H7 (cell line): Measurements from ENCODE around the gene REEP6. TPM values are rescaled to one million over a fixed set of nuclear protein-coding genes. Genes with fewer than 3 reads are reported as not detected.

Experiments used
- DNase-seq: peaks from one replicate; pipeline ENCODE4 v3.0.0; 2012
- H3K27me3 ChIP-seq: 2 replicates; pipeline ENCODE4 v1.6.0; 2011; ENCODE audit warnings: mild to moderate bottlenecking, low read length; ENCODE audit not compliant: control insufficient read depth, insufficient read depth
- H3K36me3 ChIP-seq: replicated peaks from 2 replicates; pipeline ENCODE4 v1.5.1; 2011; ENCODE audit warnings: low read length; ENCODE audit not compliant: control insufficient read depth, insufficient read depth
- H3K4me3 ChIP-seq: 2 replicates; pipeline ENCODE4 v1.5.1; 2011; ENCODE audit warnings: low read depth, mild to moderate bottlenecking, control low read depth, low read length, moderate library complexity; ENCODE audit not compliant: insufficient read depth
- total RNA-seq: library from RNA; depleted of rRNA; stranded (reverse); fragments of >200 nt; shearing (Covaris generic); gene quantifications from 2 replicates; pipeline ENCODE4 v1.2.3, GENCODE V29; 2014

The REEP6 gene
- total RNA-seq, 1 experiment from 2014 or later: 4.5 TPM

- Histone ChIP-seq H3K27me3 (peaks cover 73% of the 10 kb centered on the region), H3K36me3 (no peaks in the 10 kb centered on the region), H3K4me3 (no peak overlapping the region)
- no peak for DNase-seq
Observed at GRCh38 chr19:1452802-1453524, 38.0 kb upstream of the REEP6 start.

- H3K36me3 ChIP-seq: no peaks in the 10 kb centered on the region
- H3K27me3 ChIP-seq: peaks cover 72% of the 10 kb centered on the region
- no peak overlapping the region for H3K4me3 ChIP-seq
- DNase-seq: peak; percentile 80
Observed at GRCh38 chr19:1453525-1454364, 37.2 kb upstream of the REEP6 start.

DNA sequence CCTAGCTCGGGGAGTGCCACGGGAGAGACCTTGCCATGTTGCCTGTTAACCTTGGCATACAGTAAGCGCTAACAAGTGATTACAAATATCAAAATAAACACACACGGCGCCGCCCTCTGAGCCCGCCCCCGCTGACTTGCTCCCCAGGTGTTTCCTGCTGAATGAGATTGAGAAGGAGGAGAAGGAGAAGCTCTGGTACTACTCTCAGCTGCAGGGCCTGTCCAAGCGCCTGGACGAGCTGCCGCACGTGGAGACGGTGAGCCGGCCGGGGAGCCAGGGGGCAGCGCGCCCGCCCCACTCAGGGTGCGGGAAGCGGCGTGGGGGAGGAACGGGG is 36.0 kb upstream of the REEP6 start:
- DNase-seq: no peak
- Histone ChIP-seq H3K27me3 (peaks cover 61% of the 10 kb centered on the region), H3K36me3 (no peaks in the 10 kb centered on the region), H3K4me3 (peak overlapping the region; percentile 31)

DNA sequence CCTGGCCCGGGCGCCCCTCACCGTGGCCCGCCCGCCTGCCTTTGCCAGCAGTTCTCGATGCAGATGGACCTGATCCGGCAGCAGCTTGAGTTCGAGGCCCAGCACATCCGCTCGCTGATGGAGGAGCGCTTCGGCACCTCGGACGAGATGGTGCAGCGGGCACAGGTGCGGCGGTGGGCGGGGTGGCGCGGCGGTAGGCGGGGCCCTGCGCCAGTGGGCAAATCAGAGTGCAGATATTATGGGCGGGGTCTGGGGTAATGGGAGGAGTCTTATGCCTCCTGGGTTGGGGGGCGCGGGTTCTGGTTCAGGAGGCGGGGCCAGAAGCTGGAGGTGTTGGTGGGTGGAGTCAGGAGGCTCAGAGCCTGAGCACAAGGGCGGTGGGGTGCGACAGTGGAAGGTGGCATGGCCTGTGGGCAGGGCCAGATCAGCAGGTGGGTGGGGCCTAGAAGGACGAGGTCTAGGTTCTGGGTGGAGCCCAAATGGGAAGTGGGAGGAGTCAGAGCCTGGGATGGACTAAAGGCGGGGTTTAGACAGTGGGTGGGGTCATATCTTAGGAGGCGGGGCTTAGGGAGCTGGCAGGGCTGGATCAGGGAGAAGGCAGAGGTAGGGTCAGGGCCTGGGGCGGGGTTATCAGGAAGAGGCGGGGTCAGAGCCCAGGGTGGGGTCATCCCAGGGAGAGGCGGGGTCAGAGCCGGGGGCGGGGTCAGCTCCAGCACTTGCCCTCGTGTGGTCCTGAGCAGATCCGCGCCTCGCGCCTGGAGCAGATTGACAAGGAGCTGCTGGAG is 35.5 kb upstream of the REEP6 start:
- peak overlapping the region; percentile 31 for H3K4me3 ChIP-seq
- peak; percentile 99 for DNase-seq
- H3K27me3 ChIP-seq: peaks cover 57% of the 10 kb centered on the region
- H3K36me3 ChIP-seq: no peaks in the 10 kb centered on the region

- Histone ChIP-seq H3K27me3 (peaks cover 49% of the 10 kb centered on the region), H3K4me3 (no peak overlapping the region), H3K36me3 (no peaks in the 10 kb centered on the region)
- no peak for DNase-seq
Observed at GRCh38 chr19:1456121-1456900, 34.7 kb upstream of the REEP6 start.

DNA sequence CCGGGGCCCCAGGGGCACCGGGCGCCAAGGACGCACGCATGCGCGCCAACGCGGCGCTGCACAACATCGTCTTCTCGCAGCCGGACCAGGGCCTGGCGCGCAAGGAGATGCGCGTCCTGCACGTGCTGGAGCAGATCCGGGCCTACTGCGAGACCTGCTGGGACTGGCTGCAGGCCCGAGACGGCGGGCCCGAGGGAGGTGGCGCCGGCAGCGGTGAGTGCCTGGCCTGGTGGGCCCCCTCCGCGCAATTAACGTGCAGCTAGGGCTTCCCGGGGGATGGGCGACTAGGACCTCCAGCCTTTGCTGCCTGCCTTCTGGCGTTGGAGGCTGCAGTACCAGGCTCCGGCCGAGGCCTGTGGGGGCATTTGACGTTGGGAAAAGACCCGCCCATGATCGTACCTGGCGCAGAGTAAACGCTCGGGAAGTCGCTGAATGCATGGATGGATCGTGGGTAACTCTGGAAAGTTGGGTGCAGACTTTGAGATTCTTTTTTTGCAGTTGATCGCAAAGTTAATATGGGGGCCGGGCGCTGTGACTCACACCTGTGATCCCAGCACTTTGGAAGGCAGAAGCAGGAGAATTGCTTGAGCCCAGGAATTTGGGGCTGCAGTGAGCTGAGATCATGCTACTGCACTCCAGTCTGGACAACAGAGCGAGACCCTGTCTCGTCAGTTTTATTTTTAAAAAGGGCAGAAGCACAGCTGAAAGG is 33.8 kb upstream of the REEP6 start:
- Histone ChIP-seq H3K27me3 (peaks cover 43% of the 10 kb centered on the region), H3K4me3 (no peak overlapping the region), H3K36me3 (no peaks in the 10 kb centered on the region)
- peak; percentile 85 for DNase-seq

- no peak overlapping the region for H3K4me3 ChIP-seq
- no peak for DNase-seq
- H3K36me3 ChIP-seq: no peaks in the 10 kb centered on the region
- peaks cover 36% of the 10 kb centered on the region for H3K27me3 ChIP-seq
Observed at GRCh38 chr19:1457892-1458291, 33.1 kb upstream of the REEP6 start.

DNA sequence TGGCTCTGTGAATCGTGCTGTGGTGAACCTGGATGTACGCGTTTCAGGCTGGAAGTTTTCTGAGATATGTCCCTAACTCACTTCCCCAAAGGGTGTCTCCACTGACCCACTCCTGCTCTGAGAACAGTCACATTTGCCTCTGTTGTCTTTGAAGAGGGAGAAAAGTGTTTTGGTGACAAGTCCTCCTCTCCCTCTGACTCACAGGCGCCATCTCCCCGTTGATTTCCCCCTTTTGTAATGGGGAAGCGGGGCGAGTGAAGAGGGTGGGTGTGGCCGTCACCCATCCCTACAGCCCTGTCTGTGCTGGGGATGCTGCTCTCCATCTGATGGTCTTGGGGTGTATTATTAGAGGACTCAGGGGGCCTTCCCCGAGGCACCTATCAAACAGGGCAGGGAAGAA is 31.5 kb upstream of the REEP6 start:
- no peaks in the 10 kb centered on the region for H3K36me3 ChIP-seq
- no peak for DNase-seq
- no peak overlapping the region for H3K4me3 ChIP-seq
- peaks cover 23% of the 10 kb centered on the region for H3K27me3 ChIP-seq

GRCh38 chr19:1460033-1460995 is 30.7 kb upstream of the REEP6 start:
- peaks cover 21% of the 10 kb centered on the region for H3K27me3 ChIP-seq
- H3K4me3 ChIP-seq: no peak overlapping the region
- H3K36me3 ChIP-seq: no peaks in the 10 kb centered on the region
- DNase-seq: no peak

GRCh38 chr19:1461862-1462261 is 29.1 kb upstream of the REEP6 start:
- Histone ChIP-seq H3K4me3 (no peak overlapping the region), H3K36me3 (no peaks in the 10 kb centered on the region), H3K27me3 (peaks cover 27% of the 10 kb centered on the region)
- DNase-seq: no peak

DNA sequence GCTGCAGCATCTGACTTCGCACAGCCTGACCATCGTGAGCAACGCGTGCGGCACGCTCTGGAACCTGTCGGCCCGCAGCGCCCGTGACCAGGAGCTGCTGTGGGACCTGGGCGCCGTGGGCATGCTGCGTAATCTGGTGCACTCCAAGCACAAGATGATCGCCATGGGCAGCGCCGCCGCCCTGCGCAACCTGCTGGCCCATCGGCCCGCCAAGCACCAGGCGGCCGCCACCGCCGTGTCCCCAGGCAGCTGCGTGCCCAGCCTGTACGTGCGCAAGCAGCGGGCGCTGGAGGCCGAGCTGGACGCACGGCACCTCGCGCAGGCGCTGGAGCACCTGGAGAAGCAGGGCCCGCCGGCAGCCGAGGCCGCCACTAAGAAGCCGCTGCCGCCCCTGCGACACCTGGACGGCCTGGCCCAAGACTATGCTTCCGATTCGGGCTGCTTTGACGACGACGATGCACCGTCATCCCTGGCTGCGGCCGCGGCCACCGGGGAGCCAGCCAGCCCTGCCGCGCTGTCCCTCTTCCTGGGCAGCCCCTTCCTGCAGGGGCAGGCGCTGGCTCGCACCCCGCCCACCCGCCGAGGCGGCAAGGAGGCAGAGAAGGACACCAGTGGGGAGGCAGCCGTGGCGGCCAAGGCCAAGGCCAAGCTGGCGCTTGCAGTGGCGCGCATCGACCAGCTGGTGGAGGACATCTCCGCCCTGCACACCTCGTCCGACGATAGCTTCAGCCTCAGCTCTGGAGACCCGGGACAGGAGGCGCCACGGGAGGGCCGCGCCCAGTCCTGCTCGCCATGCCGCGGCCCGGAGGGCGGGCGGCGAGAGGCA is 25.6 kb upstream of the REEP6 start:
- peak; percentile 93 for DNase-seq
- H3K27me3 ChIP-seq: peaks cover 53% of the 10 kb centered on the region
- H3K4me3 ChIP-seq: no peak overlapping the region
- H3K36me3 ChIP-seq: no peaks in the 10 kb centered on the region

DNA sequence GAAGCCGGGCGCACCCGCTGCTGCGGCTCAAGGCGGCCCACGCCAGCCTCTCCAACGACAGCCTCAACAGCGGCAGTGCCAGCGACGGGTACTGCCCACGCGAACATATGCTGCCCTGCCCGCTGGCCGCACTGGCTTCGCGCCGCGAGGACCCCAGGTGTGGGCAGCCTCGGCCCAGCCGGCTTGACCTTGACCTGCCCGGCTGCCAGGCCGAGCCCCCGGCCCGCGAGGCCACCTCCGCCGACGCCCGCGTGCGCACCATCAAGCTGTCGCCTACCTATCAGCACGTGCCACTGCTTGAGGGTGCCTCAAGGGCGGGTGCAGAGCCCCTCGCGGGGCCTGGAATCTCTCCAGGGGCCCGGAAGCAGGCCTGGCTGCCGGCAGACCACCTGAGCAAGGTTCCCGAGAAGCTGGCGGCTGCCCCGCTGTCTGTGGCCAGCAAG is 24.9 kb upstream of the REEP6 start:
- DNase-seq: peak; percentile 78
- Histone ChIP-seq H3K4me3 (no peak overlapping the region), H3K36me3 (no peaks in the 10 kb centered on the region), H3K27me3 (peaks cover 60% of the 10 kb centered on the region)
